GM23248 (cell line): ENCODE measurements around the gene PACS1.

Experiments used
- EZH2 ChIP-seq: fragments of 200-600 bp; sonication (generic); IDR thresholded peaks from 2 replicates; pipeline ENCODE4 v1.6.1; 2018; ENCODE audit warnings: antibody characterized with exemption, mild to moderate bottlenecking; ENCODE audit not compliant: insufficient read depth, poor library complexity, severe bottlenecking
- EZH2phosphoT487 ChIP-seq: fragments of 200-600 bp; sonication (generic); IDR thresholded peaks from 2 replicates; pipeline ENCODE4 v1.6.1; 2018; ENCODE audit warnings: antibody characterized with exemption, moderate library complexity, mild to moderate bottlenecking, low read depth; ENCODE audit not compliant: insufficient read depth

- TF ChIP-seq EZH2 = no peak
- TF ChIP-seq EZH2phosphoT487 = no peak
These were observed 85.5 kb downstream of the PACS1 start for GRCh38 chr11:66155387-66156073.
